Activated gamma-delta T cell treated with Interleukin-2 at 50 U/mL for 16 hours (primary cell): ENCODE data around the gene ZRANB3.
"Not testable (repeated sequence)": the region's sequence is repeated elsewhere in the genome, so short reads cannot be mapped to it uniquely, and the experiment has no call there.

ENCODE experiments used
- DNase-seq: peaks from one replicate; pipeline ENCODE4 v3.0.0-alpha.2; 2020

Gene ZRANB3

GRCh38 chr2:135475128-135475527, 55.9 kb downstream of the ZRANB3 start:
- DNase-seq: no peak

- peak; percentile 10 for DNase-seq
These were observed 57.5 kb downstream of the ZRANB3 start for GRCh38 chr2:135473567-135473966.

GRCh38 chr2:135471106-135471505, 59.9 kb downstream of the ZRANB3 start:
- no peak for DNase-seq

- DNase-seq: no peak
These were observed 73.7 kb downstream of the ZRANB3 start for GRCh38 chr2:135457279-135457678.

- no peak for DNase-seq
These were observed 74.2 kb downstream of the ZRANB3 start for GRCh38 chr2:135456835-135457234.

- DNase-seq: no peak
These were observed 74.6 kb downstream of the ZRANB3 start for GRCh38 chr2:135456431-135456830.

- no peak for DNase-seq
These were observed 76.4 kb downstream of the ZRANB3 start for GRCh38 chr2:135454608-135455007.

- DNase-seq: not testable (repeated sequence)
These were observed 78.0 kb downstream of the ZRANB3 start for GRCh38 chr2:135453027-135453426.

- DNase-seq: no peak
These were observed 79.1 kb downstream of the ZRANB3 start for GRCh38 chr2:135451966-135452365.

- DNase-seq: not testable (repeated sequence)
These were observed 88.0 kb downstream of the ZRANB3 start for GRCh38 chr2:135443013-135443412.

- DNase-seq: not testable (repeated sequence)
These were observed 95.9 kb downstream of the ZRANB3 start for GRCh38 chr2:135435155-135435554.

GRCh38 chr2:135424849-135425248, 106.2 kb downstream of the ZRANB3 start:
- no peak for DNase-seq

- no peak for DNase-seq
These were observed 108.1 kb downstream of the ZRANB3 start for GRCh38 chr2:135422898-135423297.

- DNase-seq: no peak
These were observed 119.4 kb downstream of the ZRANB3 start for GRCh38 chr2:135411646-135412045.

GRCh38 chr2:135409436-135409835, 121.6 kb downstream of the ZRANB3 start:
- DNase-seq: no peak

GRCh38 chr2:135396259-135396658, 134.8 kb downstream of the ZRANB3 start:
- not testable (repeated sequence) for DNase-seq

- no peak for DNase-seq
These were observed 144.0 kb downstream of the ZRANB3 start for GRCh38 chr2:135386993-135387392.

- no peak for DNase-seq
These were observed 152.4 kb downstream of the ZRANB3 start for GRCh38 chr2:135378591-135378990.

GRCh38 chr2:135373702-135374101, 157.3 kb downstream of the ZRANB3 start:
- no peak for DNase-seq

GRCh38 chr2:135349941-135350340, 181.1 kb downstream of the ZRANB3 start:
- no peak for DNase-seq

GRCh38 chr2:135348096-135348704, 182.8 kb downstream of the ZRANB3 start:
- DNase-seq: not testable (repeated sequence)

GRCh38 chr2:135337071-135337470, 193.9 kb downstream of the ZRANB3 start:
- DNase-seq: no peak

GRCh38 chr2:135335256-135335655, 195.8 kb downstream of the ZRANB3 start:
- no peak for DNase-seq

- no peak for DNase-seq
These were observed 203.9 kb downstream of the ZRANB3 start for GRCh38 chr2:135327146-135327545.
